SKM-1 treated with dmso at 0.1 percent for 144 hours (cell line): ENCODE data around the gene CCDC141.

Experiments
- DNase-seq: peaks from one replicate; lab custom pipeline; 2025; ENCODE audit not compliant: unreplicated experiment; lab: John Stamatoyannopoulos, UW

The CCDC141 gene

GRCh38 chr2:178873912-178874311 lies 176.0 kb downstream of the CCDC141 start:
- no peak for DNase-seq

GRCh38 chr2:178871536-178871935 lies 178.4 kb downstream of the CCDC141 start:
- DNase-seq = no peak

DNA sequence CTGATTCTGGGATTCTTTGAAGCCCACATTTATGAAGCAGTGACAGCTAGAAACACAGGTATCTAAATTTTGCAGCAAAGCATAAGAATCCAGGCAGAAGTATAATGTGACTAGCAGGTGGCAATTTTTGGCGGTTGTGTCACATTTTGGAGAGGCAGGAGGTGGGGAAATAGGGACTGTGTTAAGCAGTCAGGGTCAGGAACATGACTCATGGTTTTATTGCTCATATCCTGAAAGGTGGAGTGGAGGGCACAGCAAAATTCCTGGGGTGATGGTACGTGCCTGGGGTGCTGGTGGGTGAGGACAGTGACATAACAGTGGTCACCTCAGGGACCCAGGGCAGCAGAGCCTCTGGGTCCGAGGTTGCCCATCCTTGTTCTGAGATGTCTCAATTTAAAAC lies 179.2 kb downstream of the CCDC141 start:
- no peak for DNase-seq

- no peak for DNase-seq
Measured at GRCh38 chr2:178865999-178866398, 183.9 kb downstream of the CCDC141 start.

GRCh38 chr2:178865146-178865936 lies 184.6 kb downstream of the CCDC141 start:
- DNase-seq = no peak

GRCh38 chr2:178863856-178864620 lies 185.9 kb downstream of the CCDC141 start:
- no peak for DNase-seq

DNA sequence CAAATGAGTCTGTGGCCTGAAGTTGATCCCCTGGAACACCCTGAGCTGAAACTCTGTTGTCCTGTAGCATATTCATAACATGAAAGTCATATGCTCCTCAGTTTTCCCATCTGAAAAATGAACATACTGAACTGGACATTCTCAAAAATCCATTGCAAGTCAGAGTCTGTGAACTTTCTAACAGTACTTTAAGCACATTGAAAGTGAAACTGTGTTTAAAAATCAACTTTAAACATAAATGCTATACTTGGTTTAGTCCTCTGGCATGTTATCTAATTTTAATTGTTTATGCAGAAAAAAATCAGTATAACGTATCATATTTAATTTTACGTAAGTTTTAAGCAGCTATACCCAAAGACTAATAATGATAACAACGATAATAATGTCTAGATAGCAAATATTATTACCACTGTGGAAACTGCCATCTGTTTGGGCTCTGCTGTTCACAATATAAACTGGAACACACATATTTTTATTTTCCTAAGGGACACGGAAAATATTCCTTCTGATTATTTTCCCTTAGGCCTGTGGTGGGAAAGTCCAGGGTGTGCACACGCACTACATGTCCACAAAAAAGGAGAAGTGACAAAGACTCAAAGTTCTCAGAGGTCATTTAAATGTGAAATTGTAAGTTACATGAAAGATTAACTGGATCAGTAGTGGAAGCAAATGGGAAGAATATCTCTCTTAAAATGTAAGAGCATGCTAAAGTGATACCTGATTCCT lies 186.6 kb downstream of the CCDC141 start:
- no peak for DNase-seq

GRCh38 chr2:178860551-178860950 lies 189.4 kb downstream of the CCDC141 start:
- no peak for DNase-seq

- DNase-seq = no peak
Measured at GRCh38 chr2:178859730-178860129, 190.2 kb downstream of the CCDC141 start.

GRCh38 chr2:178858896-178859625 lies 190.9 kb downstream of the CCDC141 start:
- no peak for DNase-seq

DNA sequence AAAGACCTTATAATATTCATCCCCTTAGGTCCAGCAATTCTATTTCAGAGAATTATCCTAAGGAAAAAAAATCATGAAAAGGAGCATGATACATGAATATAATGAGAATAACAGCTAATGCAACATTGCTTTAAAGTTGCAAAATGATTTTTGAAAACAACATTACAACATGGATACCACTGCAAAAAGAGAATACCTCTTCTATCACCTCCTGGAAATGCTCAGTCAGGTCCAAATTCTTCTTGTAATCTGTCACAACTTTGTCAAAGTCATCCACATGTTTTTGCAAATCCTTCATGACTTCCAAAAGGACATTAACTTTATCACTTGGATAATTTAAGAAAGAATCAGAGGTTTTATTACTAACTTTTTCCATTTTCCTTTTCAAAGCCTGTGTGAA lies 194.8 kb downstream of the CCDC141 start:
- DNase-seq = no peak

DNA sequence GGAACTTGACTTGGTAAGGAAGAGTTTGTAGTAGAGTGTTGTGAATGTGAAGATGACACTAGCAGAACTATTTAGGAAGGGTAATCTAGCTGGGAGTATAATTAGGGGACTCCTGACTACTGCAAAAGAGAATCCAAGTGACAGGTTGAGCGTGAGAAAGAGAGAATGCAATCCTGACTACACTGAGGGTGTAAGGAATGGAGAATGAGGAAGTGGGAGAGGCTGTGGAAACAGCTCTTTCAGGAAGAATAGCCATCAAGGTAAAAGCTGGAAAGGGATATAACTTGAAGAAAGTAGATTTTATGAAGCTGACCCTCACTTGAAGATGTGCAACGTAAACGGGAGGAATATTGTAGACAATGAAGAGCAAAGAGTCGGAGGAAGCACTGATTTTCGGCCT lies 201.6 kb downstream of the CCDC141 start:
- DNase-seq = no peak

DNA sequence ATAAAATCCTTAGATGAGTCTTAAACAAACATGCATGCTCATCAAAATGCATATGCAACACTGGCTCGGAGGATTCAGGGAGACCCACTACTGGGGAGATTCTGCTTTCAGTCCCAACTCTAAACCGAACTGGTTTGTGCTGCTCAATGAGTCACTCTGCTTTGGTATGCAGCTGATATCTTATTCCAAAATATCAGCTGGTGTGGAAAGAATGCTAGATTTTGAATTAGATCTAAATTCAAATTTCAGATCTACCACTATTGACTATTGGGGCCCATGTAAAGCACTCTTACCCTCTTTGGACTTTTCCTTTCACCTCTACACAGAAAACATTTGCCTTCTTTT lies 203.5 kb downstream of the CCDC141 start:
- DNase-seq = no peak

GRCh38 chr2:178845566-178846457 lies 204.1 kb downstream of the CCDC141 start:
- DNase-seq = no peak

DNA sequence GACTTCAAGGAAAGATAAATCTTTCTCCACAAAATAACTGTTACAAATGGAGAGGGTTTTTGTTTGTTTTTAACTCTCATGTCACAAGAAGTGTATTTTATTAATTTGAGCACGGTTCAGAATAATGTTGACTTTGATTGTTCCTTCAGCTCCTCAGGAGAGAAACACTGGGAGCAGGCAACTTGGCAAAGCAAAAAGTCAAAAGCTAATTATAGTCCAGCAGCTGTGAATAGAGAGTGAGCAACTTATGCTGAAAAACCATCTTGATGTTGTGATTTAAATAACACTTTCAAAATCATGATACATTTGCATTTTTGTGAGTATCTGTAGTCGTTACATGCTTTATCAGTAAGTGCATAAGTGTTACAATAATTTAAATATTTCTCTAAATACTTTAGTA lies 205.2 kb downstream of the CCDC141 start:
- DNase-seq = no peak

GRCh38 chr2:178844269-178844668 lies 205.7 kb downstream of the CCDC141 start:
- DNase-seq = no peak

- no peak for DNase-seq
Measured at GRCh38 chr2:178843697-178844096, 206.2 kb downstream of the CCDC141 start.

DNA sequence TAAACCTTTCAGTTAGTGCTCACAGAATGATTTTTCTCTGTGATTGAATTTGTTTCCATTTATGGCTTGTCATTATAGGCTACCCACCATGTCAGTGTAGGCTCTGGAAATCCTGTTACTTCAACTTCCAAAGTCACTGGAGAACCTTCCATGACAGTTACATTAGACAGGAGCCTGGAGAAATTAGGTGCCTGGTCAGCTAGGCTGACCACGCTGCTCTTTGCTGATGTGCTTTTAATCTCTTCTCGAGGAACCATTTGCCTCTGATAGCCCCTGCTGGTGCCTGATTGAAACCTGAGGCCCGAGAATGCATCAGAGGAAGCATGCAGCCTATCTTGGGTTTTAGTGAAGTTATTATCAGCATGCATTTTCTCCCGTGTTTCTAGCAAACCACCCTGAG lies 213.1 kb downstream of the CCDC141 start:
- DNase-seq = no peak

- no peak for DNase-seq
Measured at GRCh38 chr2:178834086-178834485, 215.9 kb downstream of the CCDC141 start.

DNA sequence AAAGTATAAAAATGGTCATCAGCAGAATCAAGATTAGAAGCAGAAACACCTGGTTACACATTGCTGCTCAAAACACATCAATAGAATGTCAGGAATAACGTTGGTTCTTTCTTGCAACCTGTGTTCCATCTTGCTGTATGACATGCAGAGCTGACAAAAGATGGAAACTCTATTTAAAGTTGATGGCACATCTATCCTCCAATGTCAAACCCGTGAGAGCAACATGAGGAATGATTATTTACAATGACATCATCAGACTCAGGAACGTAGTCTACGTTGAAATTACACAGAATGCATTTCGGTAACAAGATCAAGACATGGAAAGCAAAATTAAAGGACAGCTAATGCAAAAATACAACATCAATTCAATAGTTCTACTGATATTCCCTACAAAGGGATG lies 216.6 kb downstream of the CCDC141 start:
- no peak for DNase-seq
